Natural killer cell treated with Interleukin-12 subunit alpha and Interleukin-12 subunit beta and Interleukin-15 and Interleukin-18, amount 100 ng/mL, for 72 hours (primary cell): ENCODE data around the gene OR8D4. TPM values are rescaled to one million over a fixed set of nuclear protein-coding genes. Genes with fewer than 3 reads are reported as not detected.

Source experiments
- ATAC-seq, 2 donors: fragments of 150-1000 bp; cut with Tn5 transposase in 1 of 2; sonication (Bioruptor Pico), chemical (Tn5 transposase) in 1 of 2; 2 replicates each; pipeline ENCODE4 v1.10.0; 2021
- DNase-seq: peaks from one replicate; pipeline ENCODE4 v3.0.0; 2022; ENCODE audit warnings: low spot score
- H3K27ac Mint-ChIP-seq, 2 donors: 1 replicate in 1 of 2; 2 replicates in 1 of 2; pipeline ENCODE4 v1.8.0; 2022; ENCODE audit warnings: mixed read lengths in 2 of 2, mild to moderate bottlenecking in 1 of 2, moderate library complexity in 1 of 2
- H3K27me3 Mint-ChIP-seq, 2 donors: 1 replicate in 1 of 2; 2 replicates in 1 of 2; pipeline ENCODE4 v1.8.0; 2022; ENCODE audit warnings: mixed read lengths in 2 of 2
- H3K36me3 Mint-ChIP-seq: one replicate; pipeline ENCODE4 v1.8.0; 2022; ENCODE audit warnings: mixed read lengths
- H3K4me1 Mint-ChIP-seq, 2 donors: 1 replicate in 1 of 2; 2 replicates in 1 of 2; pipeline ENCODE4 v1.8.0; 2022; ENCODE audit warnings: low read depth in 2 of 2, mixed read lengths in 2 of 2, mild to moderate bottlenecking in 1 of 2
- H3K4me3 Mint-ChIP-seq: one replicate; pipeline ENCODE4 v1.8.0; 2022; ENCODE audit warnings: mixed read lengths
- H3K9me3 Mint-ChIP-seq: 2 replicates; pipeline ENCODE4 v1.8.0; 2022; ENCODE audit warnings: mixed read lengths
- total RNA-seq, 2 donors: library from RNA; stranded (reverse); gene quantifications; one replicate each; pipeline ENCODE4 v1.2.3, GENCODE V29; 2022

The OR8D4 gene
- total RNA-seq, 2 donors from 2014 or later = not detected

DNA sequence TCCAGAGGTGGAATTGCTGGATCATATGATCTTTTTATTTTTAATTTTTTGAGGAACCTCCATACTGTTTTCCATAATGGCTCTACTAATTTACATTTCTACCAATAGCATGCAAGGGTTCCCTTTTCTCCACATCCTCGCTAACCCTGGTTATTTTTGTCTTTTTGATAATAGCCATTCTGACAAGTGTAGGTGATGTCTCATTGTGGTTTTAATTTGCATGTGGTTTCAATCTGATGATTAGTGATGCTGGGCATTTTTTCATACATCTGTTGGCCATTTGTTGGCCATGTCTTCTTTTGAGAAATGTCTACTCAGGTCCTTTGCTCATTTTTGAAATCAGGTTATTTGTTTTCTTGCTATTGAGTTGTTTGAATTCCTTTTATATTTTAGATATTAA, 22.1 kb downstream of the OR8D4 start:
- H3K4me3 Mint-ChIP-seq = no peak overlapping the region
- DNase-seq (no peak), ATAC-seq (no peak)
- no peaks in the 10 kb centered on the region for H3K36me3 Mint-ChIP-seq
- H3K27me3 Mint-ChIP-seq = no peaks in the 10 kb centered on the region
- H3K4me1 Mint-ChIP-seq = no peaks in the 10 kb centered on the region
- H3K9me3 Mint-ChIP-seq = no peaks in the 10 kb centered on the region
- no peak overlapping the region for H3K27ac Mint-ChIP-seq

DNA sequence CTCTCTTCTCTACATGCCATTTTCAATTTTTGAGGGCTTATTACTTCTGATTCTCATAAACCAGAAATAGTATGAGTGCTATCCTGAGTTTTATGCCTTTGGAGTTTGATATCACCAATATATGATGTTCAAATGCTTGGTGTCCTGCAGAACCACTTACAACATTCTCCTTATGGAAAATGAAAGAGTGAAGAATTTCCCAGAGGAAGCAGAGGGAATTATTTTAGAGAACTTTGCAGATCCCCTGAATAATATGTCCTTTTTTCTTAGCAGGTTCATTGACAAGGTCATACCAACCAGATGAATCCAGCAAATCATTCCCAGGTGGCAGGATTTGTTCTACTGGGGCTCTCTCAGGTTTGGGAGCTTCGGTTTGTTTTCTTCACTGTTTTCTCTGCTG, 37.4 kb downstream of the OR8D4 start, which contains the start of gene OR4D5:
TSS of gene OR4D5 (plus strand) at position 301 of the 400 bp plus-strand sequence. CDS start at position 301, 0 bp downstream.
- Mint-ChIP-seq H3K27ac (no peak within 1 kb of the TSS), H3K36me3 (peaks cover 5% of the 10 kb centered on the region), H3K9me3 (peaks cover 4% of the 10 kb centered on the region), H3K4me1 (no peaks in the 10 kb centered on the region), H3K27me3 (no peaks in the 10 kb centered on the region), H3K4me3 (no peak within 1 kb of the TSS)
- no peak for DNase-seq
- no peak for ATAC-seq

DNA sequence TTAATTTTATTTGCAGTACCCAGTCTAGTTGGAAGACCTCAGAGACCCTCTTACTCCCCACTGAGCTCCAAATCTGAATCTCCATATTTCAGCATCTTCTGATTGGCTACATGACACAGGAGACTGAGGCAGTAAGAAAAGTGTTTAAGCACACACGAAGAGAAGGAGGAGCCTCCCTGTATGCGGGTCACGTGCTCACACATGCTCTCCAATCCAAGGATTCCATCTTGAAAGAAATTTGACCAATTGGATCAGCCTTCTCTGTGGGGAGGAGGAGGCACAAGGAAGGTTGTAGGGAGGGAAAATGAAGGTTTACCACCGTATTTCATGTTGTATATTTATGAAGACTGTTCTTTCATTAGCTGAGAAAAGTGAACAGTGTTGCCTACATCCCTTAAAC, 40.4 kb downstream of the OR8D4 start:
- H3K27ac Mint-ChIP-seq = no peak overlapping the region
- H3K9me3 Mint-ChIP-seq = peaks cover 12% of the 10 kb centered on the region
- no peak for ATAC-seq
- no peaks in the 10 kb centered on the region for H3K4me1 Mint-ChIP-seq
- peaks cover 0 to 7% of the 10 kb centered on the region in 2 donors for H3K27me3 Mint-ChIP-seq
- DNase-seq = no peak
- no peak overlapping the region for H3K4me3 Mint-ChIP-seq
- H3K36me3 Mint-ChIP-seq = peaks cover 5% of the 10 kb centered on the region

DNA sequence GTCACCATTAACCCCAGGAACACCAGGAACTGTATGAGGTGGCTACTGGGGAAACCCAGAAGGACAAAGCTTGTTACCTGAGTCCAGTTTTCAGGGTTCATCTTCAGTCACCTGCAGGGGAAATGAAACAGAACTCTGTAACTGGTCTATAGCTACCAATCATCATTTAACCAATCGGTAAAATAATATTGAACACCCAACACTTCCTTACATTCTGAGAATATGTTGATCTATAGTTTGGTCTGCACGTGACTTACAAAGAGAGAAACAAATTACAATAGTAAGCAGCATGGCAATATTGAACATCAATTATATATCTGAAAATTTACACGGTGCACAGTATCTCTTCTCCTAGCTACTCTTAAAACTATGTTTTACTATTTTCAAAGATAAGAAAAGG, 41.8 kb downstream of the OR8D4 start, which contains the start of gene OR6T1:
TSS of gene OR6T1 (minus strand) at position 101 of the 400 bp plus-strand sequence. CDS start at position 101, 0 bp downstream.
- Mint-ChIP-seq H3K4me1 (no peaks in the 10 kb centered on the region), H3K27me3 (peaks cover 0 to 8% of the 10 kb centered on the region in 2 donors), H3K9me3 (peaks cover 12% of the 10 kb centered on the region), H3K27ac (no peak within 1 kb of the TSS), H3K4me3 (no peak within 1 kb of the TSS), H3K36me3 (peaks cover 5% of the 10 kb centered on the region)
- no peak for ATAC-seq
- no peak for DNase-seq

DNA sequence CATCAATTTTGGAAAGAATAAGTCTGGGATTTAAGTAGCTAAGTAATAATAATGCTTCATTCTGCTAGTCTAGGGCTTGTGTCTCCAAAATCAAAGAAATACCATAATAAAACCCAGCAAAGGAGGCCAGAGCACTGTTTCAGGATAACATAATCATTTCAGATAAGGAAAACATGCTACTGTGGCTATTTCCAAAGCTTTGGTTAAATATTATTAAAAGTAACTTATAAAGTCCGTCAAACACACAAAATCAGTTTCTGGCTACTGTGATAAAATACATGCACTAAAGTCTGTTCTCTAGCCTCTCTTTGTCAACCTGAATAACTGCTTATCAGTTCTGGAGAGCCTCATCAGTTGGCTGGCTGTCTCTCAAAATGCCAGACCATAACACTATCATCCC, 43.2 kb downstream of the OR8D4 start:
- H3K4me1 Mint-ChIP-seq = no peaks in the 10 kb centered on the region
- DNase-seq (no peak), ATAC-seq (no peak)
- peaks cover 0 to 8% of the 10 kb centered on the region in 2 donors for H3K27me3 Mint-ChIP-seq
- no peak overlapping the region for H3K27ac Mint-ChIP-seq
- no peaks in the 10 kb centered on the region for H3K36me3 Mint-ChIP-seq
- H3K4me3 Mint-ChIP-seq = no peak overlapping the region
- H3K9me3 Mint-ChIP-seq = peaks cover 7% of the 10 kb centered on the region

DNA sequence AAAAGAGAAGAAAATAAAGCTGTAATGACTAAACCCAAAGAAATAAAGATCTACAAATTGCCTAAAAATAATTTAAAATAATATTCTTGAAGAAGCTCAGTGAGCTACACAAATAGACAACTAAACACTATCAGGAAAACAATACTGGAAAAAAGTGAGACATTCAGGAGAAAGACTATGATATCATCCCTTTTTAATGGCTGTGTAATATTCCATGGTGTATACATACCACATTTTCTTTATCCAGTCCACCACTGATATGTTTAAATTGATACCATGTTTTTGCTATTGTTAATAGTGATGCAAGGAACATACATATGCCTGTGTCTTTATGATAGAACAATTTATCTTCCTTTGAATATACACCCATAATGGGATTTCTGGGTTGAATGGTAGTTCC, 54.8 kb downstream of the OR8D4 start:
- Mint-ChIP-seq H3K36me3 (no peaks in the 10 kb centered on the region), H3K27ac (no peak overlapping the region), H3K4me1 (no peaks in the 10 kb centered on the region), H3K27me3 (peaks cover 0 to 7% of the 10 kb centered on the region in 2 donors), H3K9me3 (peaks cover 11% of the 10 kb centered on the region), H3K4me3 (no peak overlapping the region)
- DNase-seq (no peak), ATAC-seq (no peak)

Other genes starting within 250 kb of the OR8D4 start
- not detected for gene SCN3B, start 247.5 kb upstream of the OR8D4 start, total RNA-seq
- 10 to 100 TPM; 12.7 to 23.5 TPM for gene ZNF202, start 160.5 kb upstream of the OR8D4 start, total RNA-seq
- gene OR6X1, start 147.6 kb upstream of the OR8D4 start, total RNA-seq = not detected
- gene OR6M1, start 95.8 kb upstream of the OR8D4 start, total RNA-seq = not detected
- gene TMEM225, start 16.5 kb upstream of the OR8D4 start, total RNA-seq = not detected
- gene OR4D5, start 37.5 kb downstream of the OR8D4 start, total RNA-seq = not detected
- gene OR6T1, start 41.7 kb downstream of the OR8D4 start, total RNA-seq = not detected
- not detected for gene OR10S1, start 75.6 kb downstream of the OR8D4 start, total RNA-seq
- gene OR10G6, start 93.0 kb downstream of the OR8D4 start, total RNA-seq = not detected
- gene OR10G4, start 110.8 kb downstream of the OR8D4 start, total RNA-seq = not detected
- not detected for gene OR10G9, start 120.8 kb downstream of the OR8D4 start, total RNA-seq
- not detected for gene OR10G8, start 124.6 kb downstream of the OR8D4 start, total RNA-seq
- gene OR10G7, start 139.2 kb downstream of the OR8D4 start, total RNA-seq = not detected
- 10 to 100 TPM in 1 of 2 donors, 1 to 10 TPM in 1; 4.4 to 12.5 TPM for gene VWA5A, start 213.3 kb downstream of the OR8D4 start, total RNA-seq